Endothelial cell of umbilical vein (primary cell): Measurements from ENCODE around the gene C3orf22. TPM values are rescaled to one million over a fixed set of nuclear protein-coding genes. Genes with fewer than 3 reads are reported as not detected.

Experiments used
- BruUV-seq: library from RNA; stranded (reverse); fragments of 400-500 nt; replicated peaks from 2 replicates; lab custom pipeline; 2021; lab: Mats Ljungman, UMichigan
- CTCF ChIA-PET: fragments of 300-600, 350-600 bp; sonication (Branson Sonifier 250); formaldehyde crosslinking; loops from one replicate; lab custom pipeline; 2021; ENCODE audit warnings: antibody characterized with exemption, inconsistent platforms; lab: Charles Lee
- POLR2A ChIA-PET: fragments of 300-600, 350-600 bp; sonication (Branson Sonifier 250); formaldehyde crosslinking; loops from one replicate; lab custom pipeline; 2021; ENCODE audit warnings: antibody characterized with exemption, inconsistent platforms; lab: Charles Lee
- DNase-seq: peaks from one replicate; pipeline ENCODE4 v3.0.0-alpha.2; 2011; ENCODE audit warnings: low read depth, low spot score
- FAIRE-seq: peaks from 2 replicates; lab custom pipeline; 2011; peaks lifted over from hg19 to GRCh38; lab: Jason Lieb, UNC
- H2AFZ ChIP-seq: 2 replicates; pipeline ENCODE4 v1.6.0; 2012; ENCODE audit warnings: low read depth, low read length, control low read depth, inconsistent platforms
- H3K27ac ChIP-seq: 2 replicates; pipeline ENCODE4 v1.5.1; 2011; ENCODE audit warnings: low read depth, mild to moderate bottlenecking, control low read depth, low read length, moderate library complexity; ENCODE audit not compliant: insufficient read depth
- H3K27me3 ChIP-seq, 2 experiments: 2 replicates each; pipeline versions ENCODE4 v1.6.0 to v1.6.1; 2011; ENCODE audit warnings: low read length in 2 of 2, mixed read lengths in 1 of 2; ENCODE audit not compliant: control insufficient read depth in 2 of 2, insufficient read depth in 2 of 2
- H3K36me3 ChIP-seq, 2 experiments: 2 replicates in 1 of 2; 3 replicates in 1 of 2; pipeline ENCODE4 v1.5.1; 2011; ENCODE audit warnings: low read length in 2 of 2, mild to moderate bottlenecking in 1 of 2, moderate library complexity in 1 of 2; ENCODE audit not compliant: control insufficient read depth in 2 of 2, insufficient read depth in 2 of 2; ENCODE audit errors: extremely low read depth in 1 of 2
- H3K4me1 ChIP-seq: 3 replicates; pipeline ENCODE4 v1.5.1; 2011; ENCODE audit warnings: mild to moderate bottlenecking, low read length; ENCODE audit not compliant: control insufficient read depth, insufficient read depth; ENCODE audit errors: extremely low read depth
- H3K4me2 ChIP-seq: 2 replicates; pipeline ENCODE4 v1.6.1; 2011; ENCODE audit warnings: low read length, control low read depth, mixed read lengths; ENCODE audit not compliant: insufficient read depth
- H3K4me3 ChIP-seq, 3 experiments: fragments of 200-600 bp in 1 of 3; sonication (generic), shearing (Covaris generic) in 1 of 3; replicated peaks in 1 of 3; 2 replicates each; pipeline ENCODE4 v1.5.1; 2011 to 2016; ENCODE audit warnings: control low read depth in 3 of 3, low read length in 3 of 3, mild to moderate bottlenecking in 2 of 3, inconsistent platforms in 1 of 3, low read depth in 1 of 3, moderate library complexity in 1 of 3; ENCODE audit not compliant: insufficient read depth in 1 of 3
- H3K79me2 ChIP-seq: 2 replicates; pipeline ENCODE4 v1.6.0; 2012; ENCODE audit warnings: low read length, inconsistent platforms; ENCODE audit not compliant: control insufficient read depth, insufficient read depth
- H3K9ac ChIP-seq: replicated peaks from 2 replicates; pipeline ENCODE3; 2011; ENCODE audit warnings: low read length, control low read depth; ENCODE audit not compliant: insufficient read depth; ENCODE audit errors: extremely low read depth
- H3K9me1 ChIP-seq: replicated peaks from 3 replicates; pipeline ENCODE4 v1.6.0; 2011; ENCODE audit warnings: mild to moderate bottlenecking, low read length; ENCODE audit not compliant: control insufficient read depth, insufficient read depth; ENCODE audit errors: extremely low read depth
- H3K9me3 ChIP-seq: replicated peaks from 2 replicates; pipeline ENCODE4 v1.5.1; 2012; ENCODE audit warnings: low read length, inconsistent platforms; ENCODE audit not compliant: control insufficient read depth, insufficient read depth
- H4K20me1 ChIP-seq: replicated peaks from 2 replicates; pipeline ENCODE3; 2011; ENCODE audit warnings: mild to moderate bottlenecking, low read length; ENCODE audit not compliant: control insufficient read depth, insufficient read depth; ENCODE audit errors: extremely low read depth
- EZH2 ChIP-seq: IDR thresholded peaks from 2 replicates; pipeline ENCODE4 v1.6.1; 2012; ENCODE audit warnings: borderline replicate concordance, low read depth, mild to moderate bottlenecking, moderate library complexity, low read length, inconsistent platforms; ENCODE audit not compliant: severe bottlenecking
- FOS ChIP-seq: IDR thresholded peaks from 2 replicates; pipeline ENCODE4 v1.6.1; 2011; ENCODE audit warnings: mild to moderate bottlenecking, low read length, moderate library complexity, borderline replicate concordance; ENCODE audit not compliant: insufficient read depth
- GATA2 ChIP-seq: IDR thresholded peaks from 2 replicates; pipeline ENCODE4 v1.7.0; 2011; ENCODE audit warnings: low read depth, mild to moderate bottlenecking, moderate library complexity, mixed read lengths, low read length; ENCODE audit not compliant: insufficient read length, insufficient read depth
- POLR2A ChIP-seq: IDR thresholded peaks from 2 replicates; pipeline ENCODE4 v1.6.1; 2012; ENCODE audit warnings: low read depth, mild to moderate bottlenecking, control low read depth, low read length
- dilution Hi-C: fragments of 300-500 bp; cut with MboI; formaldehyde crosslinking; loops from one replicate; pipeline ENCODE4 v1.15.0; 2019; ENCODE audit warnings: low sequenced_read_pairs; ENCODE audit not compliant: extremely low pct_ligation_motif_present
- intact Hi-C: fragments of 100-400 bp; cut with micrococcal nuclease; formaldehyde crosslinking; loops from one replicate; pipeline ENCODE4 v1.10.0; 2022
- polyA plus RNA-seq, 4 experiments: library from polyadenylated mRNA; depleted of rRNA in 3 of 4; stranded (reverse) in 3 of 4; unstranded in 1 of 4; fragments of >200 nt; gene quantifications; 2 replicates each; pipeline versions ENCODE4 v1.2.1 to v1.2.3, GENCODE V29; 2011 to 2012; ENCODE audit warnings: missing spikeins in 1 of 4
- total RNA-seq: library from RNA; stranded (reverse); gene quantifications from 2 replicates; pipeline ENCODE4 v1.2.3, GENCODE V29; 2021
- TF ChIP-seq, protein P1 (sequence below): IDR thresholded peaks from 2 replicates; pipeline ENCODE4 v1.6.1; 2011; ENCODE audit not compliant: insufficient read depth, insufficient read length
- TF ChIP-seq, protein P2 (sequence below), 2 donors: IDR thresholded peaks; 1 replicate in 1 of 2; 2 replicates in 1 of 2; pipeline ENCODE4 v1.5.1; 2011; ENCODE audit warnings: low read length in 2 of 2, mild to moderate bottlenecking in 2 of 2, moderate library complexity in 2 of 2, control low read depth in 1 of 2, inconsistent platforms in 1 of 2, low read depth in 1 of 2; ENCODE audit not compliant: insufficient read depth in 1 of 2; ENCODE audit errors: extremely low read depth in 1 of 2

C3orf22 gene
- total and polyA plus RNA-seq, 2 donors (not counting 3 experiments of a cell fraction or from before 2014, with no cell fraction given): not detected

DNA sequence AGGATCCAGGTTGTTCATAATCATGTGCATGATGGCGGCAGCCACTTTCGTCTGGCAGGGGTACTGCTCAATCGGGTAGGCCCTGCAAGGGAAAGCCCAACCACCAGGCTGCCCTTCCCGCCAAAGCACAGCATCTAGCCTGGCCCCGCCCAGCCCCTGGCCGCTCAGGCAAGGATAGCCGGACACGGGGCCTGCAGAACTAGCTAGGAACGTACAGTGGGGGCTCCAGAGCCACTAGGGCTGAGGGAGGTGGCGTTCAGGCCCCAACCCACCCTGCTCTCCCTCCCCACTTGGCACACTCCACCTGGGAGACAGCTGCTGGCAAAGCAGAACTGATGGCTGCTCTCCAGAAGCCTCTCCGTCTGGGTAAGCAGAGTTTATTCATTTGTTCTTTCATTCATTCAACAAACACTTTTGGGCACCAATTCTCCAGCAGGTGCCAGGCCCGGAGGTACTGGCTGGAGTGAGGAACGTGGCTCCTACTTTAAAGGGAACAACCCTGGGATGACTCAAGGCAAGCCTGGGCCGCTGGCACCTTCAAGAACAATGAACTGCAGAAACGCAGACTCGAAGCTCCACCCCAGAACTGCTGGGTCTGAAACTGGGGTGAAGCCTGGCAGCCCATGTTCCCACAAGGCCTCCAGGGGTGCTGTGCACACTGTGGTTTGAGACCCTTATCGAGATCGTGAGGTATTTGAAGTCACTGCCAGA, 49.0 kb downstream of the C3orf22 start:
- no peak for FAIRE-seq
- TF ChIP-seq FOS: no peak
- TF ChIP-seq, protein P1, sequence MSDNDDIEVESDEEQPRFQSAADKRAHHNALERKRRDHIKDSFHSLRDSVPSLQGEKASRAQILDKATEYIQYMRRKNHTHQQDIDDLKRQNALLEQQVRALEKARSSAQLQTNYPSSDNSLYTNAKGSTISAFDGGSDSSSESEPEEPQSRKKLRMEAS: no peak
- TF ChIP-seq EZH2: no peak
- DNase-seq: no peak
- no TSS peak for BruUV-seq
- Histone ChIP-seq H3K9ac (no peak overlapping the region), H3K4me2 (no peak overlapping the region), H3K79me2 (no peaks in the 10 kb centered on the region), H3K9me1 (no peaks in the 10 kb centered on the region), H3K9me3 (no peaks in the 10 kb centered on the region), H2AFZ (no peak overlapping the region), H3K4me3 (no peak overlapping the region), H4K20me1 (no peaks in the 10 kb centered on the region), H3K36me3 (no peaks in the 10 kb centered on the region), H3K27ac (no peak overlapping the region), H3K4me1 (no peaks in the 10 kb centered on the region), H3K27me3 (no peaks in the 10 kb centered on the region)
- intact Hi-C loops (no loop called here), dilution Hi-C loops (no loop called here)
- POLR2A ChIA-PET: no interaction called here
- CTCF ChIA-PET: interaction anchor here (1.5 kb wide), 1 partner anchor 20 kb away, joined by 3 read pairs; no protein-coding TSS in a partner anchor

DNA sequence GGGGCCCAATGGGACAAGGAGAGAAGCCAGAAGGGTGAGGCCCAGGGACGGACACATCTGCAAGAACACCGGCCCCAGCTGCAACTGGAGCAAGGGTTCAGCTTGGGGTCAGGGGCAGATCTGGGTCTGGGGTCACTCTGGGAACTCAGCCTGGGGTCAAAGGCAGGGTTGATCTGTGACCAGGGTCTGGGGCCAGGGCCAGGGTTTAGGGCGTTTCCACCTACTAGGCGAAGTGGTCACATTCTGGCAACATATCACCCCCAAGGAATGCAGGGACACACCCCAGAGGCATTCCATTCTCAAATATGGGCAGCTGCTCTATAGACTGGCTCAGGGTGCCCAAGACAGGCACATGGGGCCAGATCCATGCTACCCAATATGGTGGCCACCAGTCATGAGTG, 50.2 kb downstream of the C3orf22 start:
- dilution Hi-C loops: no loop called here
- Histone ChIP-seq H3K4me3 (no peak overlapping the region), H2AFZ (no peak overlapping the region), H3K27ac (no peak overlapping the region), H3K36me3 (no peaks in the 10 kb centered on the region), H3K4me2 (no peak overlapping the region), H3K27me3 (no peaks in the 10 kb centered on the region), H3K4me1 (no peaks in the 10 kb centered on the region), H3K9me3 (no peaks in the 10 kb centered on the region), H3K9ac (no peak overlapping the region), H3K9me1 (no peaks in the 10 kb centered on the region), H3K79me2 (no peaks in the 10 kb centered on the region), H4K20me1 (no peaks in the 10 kb centered on the region)
- intact Hi-C loops: no loop called here
- DNase-seq (no peak), FAIRE-seq (no peak)
- ChIA-PET POLR2A (no interaction called here), CTCF (no interaction called here)
- no TSS peak for BruUV-seq
- TF ChIP-seq POLR2A (no peak), GATA2 (no peak)
- TF ChIP-seq, protein P2, sequence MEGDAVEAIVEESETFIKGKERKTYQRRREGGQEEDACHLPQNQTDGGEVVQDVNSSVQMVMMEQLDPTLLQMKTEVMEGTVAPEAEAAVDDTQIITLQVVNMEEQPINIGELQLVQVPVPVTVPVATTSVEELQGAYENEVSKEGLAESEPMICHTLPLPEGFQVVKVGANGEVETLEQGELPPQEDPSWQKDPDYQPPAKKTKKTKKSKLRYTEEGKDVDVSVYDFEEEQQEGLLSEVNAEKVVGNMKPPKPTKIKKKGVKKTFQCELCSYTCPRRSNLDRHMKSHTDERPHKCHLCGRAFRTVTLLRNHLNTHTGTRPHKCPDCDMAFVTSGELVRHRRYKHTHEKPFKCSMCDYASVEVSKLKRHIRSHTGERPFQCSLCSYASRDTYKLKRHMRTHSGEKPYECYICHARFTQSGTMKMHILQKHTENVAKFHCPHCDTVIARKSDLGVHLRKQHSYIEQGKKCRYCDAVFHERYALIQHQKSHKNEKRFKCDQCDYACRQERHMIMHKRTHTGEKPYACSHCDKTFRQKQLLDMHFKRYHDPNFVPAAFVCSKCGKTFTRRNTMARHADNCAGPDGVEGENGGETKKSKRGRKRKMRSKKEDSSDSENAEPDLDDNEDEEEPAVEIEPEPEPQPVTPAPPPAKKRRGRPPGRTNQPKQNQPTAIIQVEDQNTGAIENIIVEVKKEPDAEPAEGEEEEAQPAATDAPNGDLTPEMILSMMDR (IDR thresholded peaks at IDR 0.05; ENCODE audit: extremely low read depth in 1 of 2, insufficient read depth in 1 of 2, low read depth in 1 of 2, low read length in 2 of 2): no peak
